Measurements from ENCODE around the gene SYT9. TPM values are rescaled to one million over a fixed set of nuclear protein-coding genes. Genes with fewer than 3 reads are reported as not detected.

The SYT9 gene
- total and polyA plus RNA-seq, 2 of the 8 experiments (the other 6 are each of a cell fraction or from before 2014, with no cell fraction given) = 1.5 to 2.9 TPM

- TF ChIP-seq TAF7 (optimal IDR thresholded peaks at IDR 0.05; ENCODE audit: borderline replicate concordance, low read depth, low read length) (no peak), USF2 (IDR thresholded peaks at IDR 0.05; ENCODE audit: low read length) (no peak), CTCF (IDR thresholded peaks at IDR 0.05; ENCODE audit: control extremely low read depth in 1 of 3, insufficient read depth in 1 of 3, low read depth in 1 of 3, low read length in 3 of 3) (no peak), RBBP5 (IDR thresholded peaks at IDR 0.05; ENCODE audit: borderline replicate concordance, low read depth, low read length) (no peak), FOSL1 (IDR thresholded peaks at IDR 0.05; ENCODE audit: insufficient read depth, low read depth, low read length) (no peak), PHF8 (conservative IDR thresholded peaks at IDR 0.05; ENCODE audit: low read depth, low read length) (no peak), HDAC6 (IDR thresholded peaks at IDR 0.05; ENCODE audit: low read depth, low read length) (no peak), RFX5 (IDR thresholded peaks at IDR 0.05; ENCODE audit: borderline replicate concordance, low read depth, low read length) (no peak)
These were observed 192.6 kb downstream of the SYT9 start (continued) for GRCh38 chr11:7444091-7444981.

Measured in H1 (cell line).